Gastroesophageal sphincter (tissue), 4 donors: ENCODE data around the gene NADK. TPM values are rescaled to one million over a fixed set of nuclear protein-coding genes. Genes with fewer than 3 reads are reported as not detected.
A peak's percentile ranks its signal among the peaks of the same experiment; 100 is the strongest.

Experiments used
- ATAC-seq: fragments of 150-250 bp; one replicate; pipeline ENCODE4 v1.9.1; 2016; ENCODE audit warnings: mild to moderate bottlenecking, moderate library complexity
- H3K27ac ChIP-seq, 4 donors: fragments of 200-600 bp; sonication (generic) in 3 of 4; 1 replicate in 3 of 4; 2 replicates in 1 of 4; pipeline ENCODE4 v1.5.1; 2016 to 2019
- H3K27me3 ChIP-seq: fragments of 200-600 bp; sonication (generic); one replicate; pipeline ENCODE4 v1.5.1; 2019
- H3K36me3 ChIP-seq, 2 donors: fragments of 200-600 bp; sonication (generic); one replicate each; pipeline ENCODE4 v1.5.1; 2019; ENCODE audit warnings: control low read depth in 1 of 2
- H3K4me1 ChIP-seq, 3 donors: fragments of 200-600 bp; sonication (generic); 1 replicate in 2 of 3; 2 replicates in 1 of 3; pipeline ENCODE4 v1.5.1; 2016 to 2019; ENCODE audit warnings: control low read depth in 2 of 3
- H3K4me3 ChIP-seq, 2 donors: fragments of 200-600 bp; sonication (generic); one replicate each; pipeline ENCODE4 v1.5.1; 2019; ENCODE audit warnings: mild to moderate bottlenecking in 1 of 2, moderate library complexity in 1 of 2
- H3K9me3 ChIP-seq, 3 donors: fragments of 200-600 bp; sonication (generic); one replicate each; pipeline ENCODE4 v1.5.1; 2017 to 2019; ENCODE audit warnings: control low read depth in 2 of 3
- CTCF ChIP-seq, 4 experiments: fragments of 200-600 bp in 2 of 4; fragments of 450-650 bp in 2 of 4; sonication (generic) in 1 of 4; IDR thresholded peaks; one replicate each; pipeline ENCODE4 v1.5.1; 2017 to 2019; ENCODE audit warnings: antibody characterized with exemption in 4 of 4, mild to moderate bottlenecking in 2 of 4, moderate library complexity in 2 of 4
- EP300 ChIP-seq: sonication (generic); formaldehyde crosslinking; IDR thresholded peaks from one replicate; pipeline ENCODE4 v1.6.1; 2017; ENCODE audit warnings: antibody characterized with exemption, mild to moderate bottlenecking
- POLR2A ChIP-seq, 2 donors: fragments of 450-650 bp; IDR thresholded peaks; one replicate each; pipeline ENCODE4 v1.6.1; 2017; ENCODE audit warnings: antibody characterized with exemption in 2 of 2, mild to moderate bottlenecking in 2 of 2, moderate library complexity in 1 of 2
- POLR2AphosphoS5 ChIP-seq: sonication (generic); formaldehyde crosslinking; IDR thresholded peaks from one replicate; pipeline ENCODE4 v1.6.1; 2017; ENCODE audit warnings: antibody characterized with exemption
- WGBS, 2 donors: methylation state at CpG; one replicate each; pipeline ENCODE4 v1.1.5; 2018; ENCODE audit warnings: low coverage in 1 of 2; 5-methylcytosine and 5-hydroxymethylcytosine counted together
- total RNA-seq, 4 donors: library from RNA; depleted of rRNA; stranded (reverse); fragments of >200 nt; gene quantifications; one replicate each; pipeline ENCODE4 v1.1.0, GENCODE V29; 2016

The NADK gene
- total RNA-seq, 4 donors from 2014 or later = 69.8 to 82.5 (median 73.8) TPM

GRCh38 chr1:1782399-1783221 lies 4.3 kb upstream of the NADK start:
- Histone ChIP-seq H3K27me3 (no peaks in the 10 kb centered on the region), H3K27ac (peak overlapping the region in 3 of 4 donors; percentile 72 to 98 (median 79)), H3K9me3 (no peaks in the 10 kb centered on the region), H3K36me3 (peaks cover 0 to 33% of the 10 kb centered on the region in 2 donors), H3K4me3 (peak overlapping the region in 1 of 2 donors; percentile 36), H3K4me1 (peaks cover 4 to 56% (median 43%) of the 10 kb centered on the region in 3 donors)
- ATAC-seq = peak; percentile 40
- WGBS, 2 donors = 3 to 6% methylated on average over 5 to 6 of the region's 36 CpGs
- TF ChIP-seq EP300 = no peak
- TF ChIP-seq POLR2A (IDR thresholded peaks at IDR 0.05) = no peak
- TF ChIP-seq CTCF (IDR thresholded peaks at IDR 0.05) = no peak
- no peak for TF ChIP-seq POLR2AphosphoS5

- H3K27me3 ChIP-seq = no peaks in the 10 kb centered on the region
- no peaks in the 10 kb centered on the region for H3K9me3 ChIP-seq
- no peak overlapping the region for H3K4me3 ChIP-seq
- WGBS, 2 donors = 65% methylated on average over 6 of the region's 7 CpGs; no CpG with 5 or more reads in 1 of the 2 donors
- H3K4me1 ChIP-seq = peaks cover 7 to 67% (median 43%) of the 10 kb centered on the region in 3 donors
- H3K36me3 ChIP-seq = peaks cover 0 to 22% of the 10 kb centered on the region in 2 donors
- peak overlapping the region in 3 of 4 donors; percentile 64 to 98 (median 72) for H3K27ac ChIP-seq
- no peak for ATAC-seq
- TF ChIP-seq POLR2A (IDR thresholded peaks at IDR 0.05) (no peak), POLR2AphosphoS5 (no peak), CTCF (IDR thresholded peaks at IDR 0.05) (no peak), EP300 (no peak)
Observed at GRCh38 chr1:1781526-1781903, 3.2 kb upstream of the NADK start.

DNA sequence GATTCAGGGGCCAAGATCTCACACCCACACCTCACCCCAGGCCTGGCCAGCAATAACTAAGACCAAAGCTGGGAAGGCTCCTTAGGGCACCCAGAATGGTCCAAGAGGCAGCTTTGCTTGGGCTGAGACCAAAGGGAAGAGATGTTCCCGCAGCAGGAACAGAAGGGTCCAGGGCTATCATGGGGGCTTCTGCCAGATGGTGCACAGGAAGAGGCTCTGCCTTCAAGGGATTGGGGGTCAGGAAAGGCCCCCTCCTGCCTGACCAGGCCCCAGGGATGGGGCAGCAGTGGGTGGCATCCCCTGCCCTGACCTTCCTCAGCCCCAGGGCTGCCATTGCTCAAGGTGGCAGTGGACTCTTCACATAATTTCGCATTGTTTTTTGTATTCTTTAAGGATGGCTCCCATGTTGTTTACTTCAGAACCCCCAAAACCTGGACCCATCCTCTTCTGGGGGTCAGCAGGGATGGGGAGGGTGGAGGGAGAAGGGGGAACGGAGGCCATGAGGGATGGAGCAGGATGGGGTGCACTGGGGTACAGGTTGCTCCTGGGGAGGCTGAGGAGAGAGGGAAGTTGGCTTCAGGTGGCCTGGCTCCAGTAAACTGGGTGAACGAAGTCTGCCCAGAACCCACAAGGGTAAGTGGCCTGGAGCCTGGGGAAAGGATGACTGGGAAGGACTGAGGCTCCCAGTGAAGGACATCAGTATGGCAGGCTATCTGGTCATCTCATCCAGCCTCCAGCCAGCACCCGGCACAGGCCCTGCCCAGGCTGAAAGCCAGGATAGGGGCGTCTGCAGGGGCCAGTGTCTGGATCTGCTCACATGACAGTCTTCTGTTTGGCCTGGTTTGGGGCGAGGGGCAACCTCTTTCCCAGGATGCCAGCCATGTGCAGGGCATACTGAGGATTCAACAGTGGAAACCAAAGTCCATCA lies 2.6 kb upstream of the NADK start:
- Histone ChIP-seq H3K4me1 (peaks cover 7 to 74% (median 46%) of the 10 kb centered on the region in 3 donors), H3K27me3 (no peaks in the 10 kb centered on the region), H3K36me3 (peaks cover 0 to 15% of the 10 kb centered on the region in 2 donors), H3K27ac (peak overlapping the region in 2 of 4 donors; percentile 64 to 98), H3K9me3 (no peaks in the 10 kb centered on the region), H3K4me3 (no peak overlapping the region)
- WGBS, 2 donors = 43 to 67% methylated on average over 1 of the region's 7 CpGs
- TF ChIP-seq POLR2AphosphoS5 (no peak), EP300 (no peak), POLR2A (IDR thresholded peaks at IDR 0.05) (no peak), CTCF (IDR thresholded peaks at IDR 0.05) (no peak)
- no peak for ATAC-seq

DNA sequence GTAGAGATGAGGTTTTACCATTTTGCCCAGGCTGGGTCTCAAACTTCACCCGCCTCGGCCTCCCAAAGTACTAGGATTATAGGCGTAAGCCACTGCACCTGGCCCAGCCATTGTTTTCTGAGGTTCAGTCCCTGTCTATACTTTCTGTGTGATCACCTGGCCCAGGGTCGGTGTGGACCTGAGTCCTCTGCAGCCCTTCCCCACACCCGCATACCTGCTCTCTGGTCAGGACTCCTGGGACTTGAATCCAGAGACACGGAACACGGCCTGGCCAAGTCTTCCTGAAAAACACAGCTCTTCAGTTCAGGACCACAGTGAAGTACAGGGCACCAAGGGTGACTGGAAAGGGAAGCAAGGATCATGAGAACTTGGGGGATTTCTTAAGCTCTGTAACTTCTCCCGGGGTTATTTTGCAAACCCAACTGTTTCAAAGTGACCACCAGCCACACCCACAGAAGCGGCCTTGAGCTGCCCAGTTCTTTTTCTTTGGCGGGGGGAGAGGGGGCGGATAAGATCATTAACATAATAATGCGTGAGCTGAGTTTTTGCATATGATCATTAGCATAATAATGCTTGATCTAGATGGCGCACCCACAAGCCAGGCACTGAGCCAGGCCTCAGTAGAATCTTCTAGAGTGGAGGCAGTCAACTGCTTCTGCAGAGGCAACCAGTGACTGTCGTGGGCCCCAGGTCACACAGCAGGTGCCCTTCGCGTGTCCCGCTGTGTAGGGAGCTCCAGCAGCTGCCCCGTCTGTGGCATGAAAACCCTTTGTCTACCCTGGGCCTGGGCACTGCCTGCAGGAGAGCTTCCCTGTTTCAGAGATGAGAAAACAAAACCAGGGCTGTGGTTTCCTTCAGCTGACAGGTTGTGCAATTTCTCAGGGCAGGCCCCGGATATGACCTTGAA lies 1.7 kb upstream of the NADK start:
- Histone ChIP-seq H3K4me1 (peaks cover 7 to 83% (median 54%) of the 10 kb centered on the region in 3 donors), H3K27me3 (no peaks in the 10 kb centered on the region), H3K4me3 (peak overlapping the region in 1 of 2 donors; percentile 90), H3K9me3 (no peaks in the 10 kb centered on the region), H3K36me3 (peaks cover 0 to 6% of the 10 kb centered on the region in 2 donors), H3K27ac (peak overlapping the region in 3 of 4 donors; percentile 94 to 98 (median 98))
- TF ChIP-seq POLR2AphosphoS5 = no peak
- TF ChIP-seq POLR2A (IDR thresholded peaks at IDR 0.05) = peak in 1 of 2 donors; percentile 16
- TF ChIP-seq CTCF (IDR thresholded peaks at IDR 0.05) = no peak
- ATAC-seq = peak; percentile 15
- 48 to 55% methylated on average over 4 to 10 of the region's 19 CpGs for WGBS, 2 donors
